PC-9 (cell line): ENCODE measurements around the gene MDN1. TPM values are rescaled to one million over a fixed set of nuclear protein-coding genes. Genes with fewer than 3 reads are reported as not detected.

Experiments used
- BruUV-seq: library from RNA; stranded (reverse); fragments of 400-500 nt; replicated peaks from 2 replicates; lab custom pipeline; 2021; lab: Mats Ljungman, UMichigan
- CTCF ChIA-PET: fragments of 300-600 bp; sonication (Branson Sonifier 250); formaldehyde crosslinking; loops from one replicate; lab custom pipeline; 2022; ENCODE audit warnings: antibody characterized with exemption; lab: Charles Lee
- POLR2A ChIA-PET: fragments of 300-600 bp; sonication (Branson Sonifier 250); formaldehyde crosslinking; loops from one replicate; lab custom pipeline; 2022; ENCODE audit warnings: antibody characterized with exemption; ENCODE audit not compliant: unreplicated experiment; lab: Charles Lee
- DNase-seq, 2 experiments: peaks; one replicate each; pipeline versions ENCODE4 v3.0.0 to v3.0.0-alpha.2; 2015 to 2022; ENCODE audit warnings: mixed read lengths in 1 of 2
- H2AFZ ChIP-seq: fragments of 200-600 bp; sonication (generic); 2 replicates; pipeline ENCODE4 v1.8.1; 2017; ENCODE audit warnings: antibody characterized with exemption
- H3F3A ChIP-seq: fragments of 200-600 bp; sonication (generic); 2 replicates; pipeline ENCODE4 v1.8.1; 2017; ENCODE audit warnings: antibody characterized with exemption, mild to moderate bottlenecking, low read depth; ENCODE audit not compliant: insufficient read depth
- H3K27ac ChIP-seq: fragments of 200-600 bp; sonication (generic); 2 replicates; pipeline ENCODE4 v1.6.1; 2016; ENCODE audit warnings: mixed run types
- H3K27me3 ChIP-seq: fragments of 200-600 bp; sonication (generic); 2 replicates; pipeline ENCODE4 v1.6.1; 2016; ENCODE audit warnings: low read depth, mixed run types; ENCODE audit not compliant: insufficient read depth
- H3K36me3 ChIP-seq: fragments of 200-600 bp; sonication (generic); 2 replicates; pipeline ENCODE4 v1.6.1; 2016; ENCODE audit warnings: low read depth, mixed run types
- H3K4me1 ChIP-seq: fragments of 200-600 bp; sonication (generic); replicated peaks from 2 replicates; pipeline ENCODE4 v1.6.1; 2016; ENCODE audit warnings: mixed run types; ENCODE audit not compliant: insufficient read depth
- H3K4me2 ChIP-seq: fragments of 200-600 bp; sonication (generic); 2 replicates; pipeline ENCODE4 v1.6.1; 2017; ENCODE audit warnings: mixed run types
- H3K4me3 ChIP-seq: fragments of 200-600 bp; sonication (generic); 2 replicates; pipeline ENCODE4 v1.6.1; 2016; ENCODE audit warnings: mixed run types
- H3K79me2 ChIP-seq: fragments of 200-600 bp; sonication (generic); 2 replicates; pipeline ENCODE4 v1.6.1; 2017; ENCODE audit warnings: low read depth, mixed run types
- H3K9me2 ChIP-seq: fragments of 200-600 bp; sonication (generic); 2 replicates; pipeline ENCODE4 v1.8.1; 2017; ENCODE audit warnings: mild to moderate bottlenecking; ENCODE audit not compliant: insufficient read depth
- H3K9me3 ChIP-seq: fragments of 200-600 bp; sonication (generic); 2 replicates; pipeline ENCODE4 v1.8.1; 2016; ENCODE audit warnings: low read depth; ENCODE audit not compliant: insufficient read depth
- H4K20me1 ChIP-seq: fragments of 200-600 bp; sonication (generic); 2 replicates; pipeline ENCODE4 v1.8.1; 2017; ENCODE audit not compliant: insufficient read depth
- EZH2 ChIP-seq: fragments of 200-600 bp; sonication (generic); IDR thresholded peaks from 2 replicates; pipeline ENCODE4 v1.8.0; 2017; ENCODE audit warnings: antibody characterized with exemption, low read depth
- intact Hi-C: fragments of 100-400 bp; cut with micrococcal nuclease; formaldehyde crosslinking; loops from one replicate; pipeline ENCODE4 v1.10.0; 2022; ENCODE audit not compliant: unreplicated experiment
- total RNA-seq: library from RNA; stranded (reverse); gene quantifications from 2 replicates; pipeline ENCODE4 v1.2.3, GENCODE V29; 2021
- TF ChIP-seq, protein P1 (sequence below): fragments of 200-600 bp; sonication (generic); conservative IDR thresholded peaks from 2 replicates; pipeline ENCODE4 v1.6.1; 2017; ENCODE audit warnings: mixed run types, antibody characterized with exemption, mild to moderate bottlenecking, moderate library complexity

Gene MDN1
- total RNA-seq, 1 experiment from 2014 or later, result 38.6 TPM

DNA sequence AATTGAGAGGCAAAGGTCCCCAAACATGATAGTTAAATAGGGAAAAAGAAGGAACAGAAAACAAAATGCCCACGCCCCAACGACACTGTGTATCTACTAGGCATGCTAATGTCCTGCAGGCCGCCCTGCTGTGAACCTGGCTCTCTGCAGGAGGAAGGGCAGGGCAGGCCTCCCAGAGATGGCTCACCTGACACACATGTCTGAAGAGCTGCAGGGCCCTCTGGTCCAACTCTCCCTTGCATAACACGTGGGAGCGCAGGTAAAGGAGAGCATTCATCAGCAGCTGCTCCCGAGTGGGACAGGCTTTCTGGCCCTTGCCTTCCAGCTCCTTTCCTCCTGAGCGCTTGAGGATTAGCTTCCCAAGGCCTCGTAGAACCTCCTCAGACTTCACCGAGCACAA is 127.3 kb downstream of the MDN1 start:
- no TSS peak for BruUV-seq
- intact Hi-C loops, result no loop called here
- H3K4me1 ChIP-seq, result no peaks in the 10 kb centered on the region
- no peak overlapping the region for H3K4me2 ChIP-seq
- ChIA-PET CTCF (no interaction called here), POLR2A (no interaction called here)
- H3F3A ChIP-seq, result no peaks in the 10 kb centered on the region
- no peaks in the 10 kb centered on the region for H3K79me2 ChIP-seq
- DNase-seq, result no peak
- no peaks in the 10 kb centered on the region for H3K27me3 ChIP-seq
- no peak for TF ChIP-seq EZH2
- TF ChIP-seq, protein P1, sequence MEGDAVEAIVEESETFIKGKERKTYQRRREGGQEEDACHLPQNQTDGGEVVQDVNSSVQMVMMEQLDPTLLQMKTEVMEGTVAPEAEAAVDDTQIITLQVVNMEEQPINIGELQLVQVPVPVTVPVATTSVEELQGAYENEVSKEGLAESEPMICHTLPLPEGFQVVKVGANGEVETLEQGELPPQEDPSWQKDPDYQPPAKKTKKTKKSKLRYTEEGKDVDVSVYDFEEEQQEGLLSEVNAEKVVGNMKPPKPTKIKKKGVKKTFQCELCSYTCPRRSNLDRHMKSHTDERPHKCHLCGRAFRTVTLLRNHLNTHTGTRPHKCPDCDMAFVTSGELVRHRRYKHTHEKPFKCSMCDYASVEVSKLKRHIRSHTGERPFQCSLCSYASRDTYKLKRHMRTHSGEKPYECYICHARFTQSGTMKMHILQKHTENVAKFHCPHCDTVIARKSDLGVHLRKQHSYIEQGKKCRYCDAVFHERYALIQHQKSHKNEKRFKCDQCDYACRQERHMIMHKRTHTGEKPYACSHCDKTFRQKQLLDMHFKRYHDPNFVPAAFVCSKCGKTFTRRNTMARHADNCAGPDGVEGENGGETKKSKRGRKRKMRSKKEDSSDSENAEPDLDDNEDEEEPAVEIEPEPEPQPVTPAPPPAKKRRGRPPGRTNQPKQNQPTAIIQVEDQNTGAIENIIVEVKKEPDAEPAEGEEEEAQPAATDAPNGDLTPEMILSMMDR, result no peak
- H3K9me3 ChIP-seq, result no peaks in the 10 kb centered on the region
- no peak overlapping the region for H3K27ac ChIP-seq
- H3K9me2 ChIP-seq, result no peaks in the 10 kb centered on the region
- no peaks in the 10 kb centered on the region for H3K36me3 ChIP-seq
- H2AFZ ChIP-seq, result no peak overlapping the region
- H4K20me1 ChIP-seq, result no peaks in the 10 kb centered on the region
- H3K4me3 ChIP-seq, result no peak overlapping the region

- CTCF ChIA-PET, result no interaction called here
- H3K9me3 ChIP-seq, result no peaks in the 10 kb centered on the region
- no peaks in the 10 kb centered on the region for H4K20me1 ChIP-seq
- no peaks in the 10 kb centered on the region for H3K79me2 ChIP-seq
- no peaks in the 10 kb centered on the region for H3K36me3 ChIP-seq
- no peaks in the 10 kb centered on the region for H3K27me3 ChIP-seq
- H3F3A ChIP-seq, result no peaks in the 10 kb centered on the region
- POLR2A ChIA-PET, result no interaction called here
- no peak overlapping the region for H3K4me2 ChIP-seq
- intact Hi-C loops, result no loop called here
- no peak overlapping the region for H2AFZ ChIP-seq
- no peaks in the 10 kb centered on the region for H3K4me1 ChIP-seq
- H3K4me3 ChIP-seq, result no peak overlapping the region
- H3K9me2 ChIP-seq, result no peaks in the 10 kb centered on the region
- H3K27ac ChIP-seq, result no peak overlapping the region
- TF ChIP-seq, protein P1, result no peak
- no peak for TF ChIP-seq EZH2
- no peak for DNase-seq
- no TSS peak for BruUV-seq
These were observed 128.7 kb downstream of the MDN1 start for GRCh38 chr6:89690944-89691324.

DNA sequence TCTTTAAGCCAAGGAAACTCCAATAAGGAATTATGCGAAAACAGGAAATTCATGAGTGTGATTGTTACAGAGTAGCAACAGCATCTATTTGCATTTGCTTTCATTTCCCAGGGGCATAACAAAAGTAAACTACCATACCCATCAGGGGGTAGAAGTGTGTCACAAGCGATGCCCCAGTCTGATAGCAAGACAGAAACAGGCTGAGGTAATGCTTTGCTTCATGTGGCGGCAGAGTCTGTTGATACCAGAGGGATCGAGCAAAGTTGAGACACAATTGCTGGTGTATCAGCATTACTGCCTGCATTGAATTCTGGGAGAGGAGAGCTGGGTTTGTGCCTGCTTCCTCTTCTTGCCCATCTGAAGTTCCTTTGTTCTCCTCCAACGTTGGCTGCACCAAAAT is 129.9 kb downstream of the MDN1 start:
- Histone ChIP-seq H3F3A (no peaks in the 10 kb centered on the region), H3K36me3 (no peaks in the 10 kb centered on the region), H3K9me3 (no peaks in the 10 kb centered on the region), H4K20me1 (no peaks in the 10 kb centered on the region), H3K4me2 (no peak overlapping the region), H3K27ac (no peak overlapping the region), H3K27me3 (no peaks in the 10 kb centered on the region), H3K4me3 (no peak overlapping the region), H3K79me2 (no peaks in the 10 kb centered on the region), H2AFZ (no peak overlapping the region), H3K4me1 (no peaks in the 10 kb centered on the region), H3K9me2 (no peaks in the 10 kb centered on the region)
- intact Hi-C loops, result no loop called here
- DNase-seq, result no peak
- CTCF ChIA-PET, result no interaction called here
- no TSS peak for BruUV-seq
- TF ChIP-seq, protein P1, result no peak
- no peak for TF ChIP-seq EZH2
- POLR2A ChIA-PET, result no interaction called here
